Endodermal cell (in vitro differentiated cells): Measurements from ENCODE around the gene DGKQ. TPM values are rescaled to one million over a fixed set of nuclear protein-coding genes. Genes with fewer than 3 reads are reported as not detected.
A peak's percentile ranks its signal among the peaks of the same experiment; 100 is the strongest.

Experiments
- DNase-seq: peaks from one replicate; pipeline ENCODE4 v3.0.0-alpha.2; 2017
- H3K27ac ChIP-seq: 2 replicates; pipeline ENCODE4 v1.5.1; 2013; ENCODE audit warnings: mild to moderate bottlenecking, low read depth, low read length, moderate library complexity
- H3K27me3 ChIP-seq: 2 replicates; pipeline ENCODE4 v1.6.1; 2013; ENCODE audit warnings: mild to moderate bottlenecking, low read length, moderate library complexity; ENCODE audit not compliant: insufficient read depth, control insufficient read depth, poor library complexity, severe bottlenecking
- H3K36me3 ChIP-seq: 2 replicates; pipeline ENCODE4 v1.7.0; 2013; ENCODE audit warnings: mild to moderate bottlenecking, low read length, moderate library complexity; ENCODE audit not compliant: control insufficient read depth, insufficient read depth
- H3K4me1 ChIP-seq: one replicate; pipeline ENCODE4 v1.7.0; 2013; ENCODE audit warnings: low read length; ENCODE audit not compliant: control insufficient read depth, insufficient read depth
- H3K4me3 ChIP-seq: 2 replicates; pipeline ENCODE4 v1.5.1; 2013; ENCODE audit warnings: mild to moderate bottlenecking, low read length, moderate library complexity
- H3K9ac ChIP-seq: 2 replicates; pipeline ENCODE4 v1.6.1; 2013; ENCODE audit warnings: mild to moderate bottlenecking, low read length, moderate library complexity; ENCODE audit not compliant: poor library complexity, severe bottlenecking; ENCODE audit errors: extremely low read depth
- H3K9me3 ChIP-seq: 2 replicates; pipeline ENCODE4 v1.6.1; 2013; ENCODE audit warnings: mild to moderate bottlenecking, low read length, moderate library complexity; ENCODE audit not compliant: control insufficient read depth
- H3K27ac Mint-ChIP-seq: 2 replicates; pipeline ENCODE4 v1.8.0; 2020; ENCODE audit warnings: mixed read lengths
- H3K27me3 Mint-ChIP-seq: 2 replicates; pipeline ENCODE4 v1.8.0; 2021; ENCODE audit warnings: mild to moderate bottlenecking, mixed read lengths; ENCODE audit not compliant: insufficient read depth
- H3K36me3 Mint-ChIP-seq: 2 replicates; pipeline ENCODE4 v1.8.0; 2020; ENCODE audit warnings: low read depth, mixed read lengths
- H3K4me1 Mint-ChIP-seq: 2 replicates; pipeline ENCODE4 v1.8.0; 2020; ENCODE audit warnings: mixed read lengths
- H3K4me3 Mint-ChIP-seq: 2 replicates; pipeline ENCODE4 v1.8.0; 2020; ENCODE audit warnings: mild to moderate bottlenecking, moderate library complexity, mixed read lengths
- H3K9me3 Mint-ChIP-seq: 2 replicates; pipeline ENCODE4 v1.8.0; 2020; ENCODE audit warnings: mild to moderate bottlenecking, mixed read lengths
- CTCF ChIP-seq: fragments of 200-600 bp; sonication (generic); conservative IDR thresholded peaks from 2 replicates; pipeline ENCODE4 v1.5.0; 2021; ENCODE audit warnings: antibody characterized with exemption, mild to moderate bottlenecking
- WGBS, 2 experiments: methylation state at CpG; one replicate each; pipeline versions ENCODE4 v1.1.5 to v1.1.7; 2013; ENCODE audit warnings: missing lambda C conversion rate in 2 of 2, mixed read lengths in 1 of 2; ENCODE audit not compliant: insufficient coverage in 1 of 2, insufficient read length in 1 of 2; 5-methylcytosine and 5-hydroxymethylcytosine counted together
- total RNA-seq, 2 donors: library from RNA; stranded (reverse); fragmentation: NEBNext Ultra II Directional in 1 of 2; extraction: Animal tissue kit (Norgen Biotek cat#: 25700) in 1 of 2; gene quantifications; 2 replicates in 1 of 2; 3 replicates in 1 of 2; pipeline ENCODE4 v1.2.1, GENCODE V29; 2021

DGKQ gene
- total RNA-seq, 2 donors from 2014 or later, result 26.3 to 31.1 TPM

GRCh38 chr4:998096-998691 lies 24.8 kb upstream of the DGKQ start:
- no peak for TF ChIP-seq CTCF
- 73 to 84% methylated on average over 7 to 12 of the region's 12 CpGs for WGBS, 2 experiments

GRCh38 chr4:997375-998071 lies 24.2 kb upstream of the DGKQ start:
- peak overlapping the region; percentile 26 for H3K4me3 Mint-ChIP-seq
- Histone ChIP-seq H3K4me3 (no peak overlapping the region), H3K4me1 (no peaks in the 10 kb centered on the region), H3K9ac (no peak overlapping the region), H3K36me3 (no peaks in the 10 kb centered on the region), H3K27me3 (peaks cover 73% of the 10 kb centered on the region), H3K27ac (no peak overlapping the region), H3K9me3 (no peaks in the 10 kb centered on the region)
- 11 to 13% methylated on average over 20 to 68 of the region's 68 CpGs for WGBS, 2 experiments
- no peak for TF ChIP-seq CTCF
- peaks cover 4% of the 10 kb centered on the region for H3K4me1 Mint-ChIP-seq
- peaks cover 60% of the 10 kb centered on the region for H3K27me3 Mint-ChIP-seq
- DNase-seq, result no peak
- H3K9me3 Mint-ChIP-seq, result no peaks in the 10 kb centered on the region
- no peaks in the 10 kb centered on the region for H3K36me3 Mint-ChIP-seq
- H3K27ac Mint-ChIP-seq, result no peak overlapping the region

More at GRCh38 chr4:998096-998691, 24.8 kb upstream of the DGKQ start:
- Histone ChIP-seq H3K27ac (no peak overlapping the region), H3K4me3 (no peak overlapping the region), H3K9me3 (no peaks in the 10 kb centered on the region), H3K27me3 (peaks cover 79% of the 10 kb centered on the region), H3K4me1 (no peaks in the 10 kb centered on the region), H3K36me3 (no peaks in the 10 kb centered on the region), H3K9ac (no peak overlapping the region)
- Mint-ChIP-seq H3K9me3 (no peaks in the 10 kb centered on the region), H3K4me3 (peak overlapping the region; percentile 26), H3K27ac (no peak overlapping the region), H3K36me3 (no peaks in the 10 kb centered on the region), H3K27me3 (peaks cover 60% of the 10 kb centered on the region), H3K4me1 (peaks cover 1% of the 10 kb centered on the region)
- no peak for DNase-seq

- no peaks in the 10 kb centered on the region for H3K9me3 Mint-ChIP-seq
- no peaks in the 10 kb centered on the region for H3K36me3 Mint-ChIP-seq
- no peaks in the 10 kb centered on the region for H3K36me3 ChIP-seq
- WGBS, 2 experiments, result 36 to 45% methylated on average over 8 to 21 of the region's 25 CpGs
- H3K27me3 ChIP-seq, result peaks cover 68% of the 10 kb centered on the region
- no peak overlapping the region for H3K9ac ChIP-seq
- no peak overlapping the region for H3K27ac ChIP-seq
- TF ChIP-seq CTCF, result no peak
- no peaks in the 10 kb centered on the region for H3K9me3 ChIP-seq
- H3K27ac Mint-ChIP-seq, result no peak overlapping the region
- H3K4me3 Mint-ChIP-seq, result peak overlapping the region; percentile 30
- no peaks in the 10 kb centered on the region for H3K4me1 ChIP-seq
- H3K4me3 ChIP-seq, result no peak overlapping the region
- peaks cover 57% of the 10 kb centered on the region for H3K27me3 Mint-ChIP-seq
- H3K4me1 Mint-ChIP-seq, result peaks cover 4% of the 10 kb centered on the region
- DNase-seq, result no peak
Measured at GRCh38 chr4:996997-997374, 23.6 kb upstream of the DGKQ start.
